Measurements from ENCODE around the gene RASGRP4.
"Not testable (repeated sequence)": the region's sequence is repeated elsewhere in the genome, so short reads cannot be mapped to it uniquely, and the experiment has no call there.

RASGRP4 gene

GRCh38 chr19:38445362-38445761, 19.3 kb upstream of the RASGRP4 start:
- DNase-seq: no peak

DNA sequence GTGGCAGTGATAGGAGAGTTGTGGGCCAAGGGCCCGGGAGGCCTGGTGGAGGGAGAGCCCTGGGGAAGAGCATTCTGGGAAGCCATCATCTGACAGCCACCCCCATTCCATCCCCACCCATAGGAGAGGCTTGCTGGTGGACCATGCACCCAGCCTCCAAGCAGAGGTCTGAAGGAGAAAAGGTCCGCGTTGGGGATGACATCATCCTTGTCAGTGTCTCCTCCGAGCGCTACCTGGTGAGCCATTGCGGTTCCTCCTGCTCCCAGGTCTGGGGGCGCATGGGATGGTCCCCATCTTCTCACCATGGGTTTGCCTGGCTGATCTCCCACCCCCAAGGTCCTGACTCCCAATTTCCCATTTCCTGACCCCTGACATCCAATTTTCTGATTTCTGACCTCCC, 18.0 kb upstream of the RASGRP4 start:
- no peak for DNase-seq

GRCh38 chr19:38443458-38443999, 17.5 kb upstream of the RASGRP4 start:
- no peak for DNase-seq

DNA sequence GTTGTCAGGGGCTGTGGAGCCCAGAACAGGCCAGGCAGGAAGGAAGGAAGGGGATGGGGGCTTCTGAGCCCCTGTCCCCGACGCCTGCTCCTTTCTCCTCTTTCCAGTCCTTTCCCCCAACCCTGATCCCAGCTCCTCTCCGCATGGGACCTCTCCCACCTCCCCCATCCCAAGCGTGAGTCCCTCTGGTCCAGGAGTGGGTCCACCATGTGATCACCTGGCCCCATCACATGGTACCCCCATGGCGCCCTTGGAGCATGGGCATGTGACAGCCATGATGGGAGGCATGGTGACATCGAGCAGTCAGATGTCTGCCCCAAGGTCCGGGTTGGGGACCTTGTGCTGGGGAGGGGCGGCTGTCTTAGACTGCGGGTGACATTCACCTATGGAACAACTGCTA, 16.7 kb upstream of the RASGRP4 start:
- no peak for DNase-seq

GRCh38 chr19:38441657-38442348, 15.8 kb upstream of the RASGRP4 start:
- no peak for DNase-seq

DNA sequence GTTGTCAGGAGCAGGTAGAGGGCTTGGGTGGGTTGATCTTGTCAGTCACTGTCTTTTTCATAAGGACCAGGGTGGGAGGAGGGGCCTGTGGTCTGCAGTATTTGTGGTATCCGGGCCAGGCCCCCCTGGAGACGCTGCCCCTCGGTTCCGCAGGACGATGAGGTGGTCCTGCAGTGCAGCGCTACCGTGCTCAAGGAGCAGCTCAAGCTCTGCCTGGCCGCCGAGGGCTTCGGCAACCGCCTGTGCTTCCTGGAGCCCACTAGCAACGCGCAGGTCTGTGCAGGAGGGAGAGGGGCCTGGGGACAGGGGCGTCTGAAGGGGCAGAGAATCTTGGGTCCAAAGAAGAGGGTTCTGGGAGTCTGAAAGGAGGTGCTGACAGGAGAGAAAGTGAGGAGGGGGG, 14.6 kb upstream of the RASGRP4 start:
- no peak for DNase-seq

GRCh38 chr19:38437917-38438316, 11.9 kb upstream of the RASGRP4 start:
- no peak for DNase-seq

- DNase-seq: no peak
Observed at GRCh38 chr19:38437295-38437694, 11.3 kb upstream of the RASGRP4 start.

DNA sequence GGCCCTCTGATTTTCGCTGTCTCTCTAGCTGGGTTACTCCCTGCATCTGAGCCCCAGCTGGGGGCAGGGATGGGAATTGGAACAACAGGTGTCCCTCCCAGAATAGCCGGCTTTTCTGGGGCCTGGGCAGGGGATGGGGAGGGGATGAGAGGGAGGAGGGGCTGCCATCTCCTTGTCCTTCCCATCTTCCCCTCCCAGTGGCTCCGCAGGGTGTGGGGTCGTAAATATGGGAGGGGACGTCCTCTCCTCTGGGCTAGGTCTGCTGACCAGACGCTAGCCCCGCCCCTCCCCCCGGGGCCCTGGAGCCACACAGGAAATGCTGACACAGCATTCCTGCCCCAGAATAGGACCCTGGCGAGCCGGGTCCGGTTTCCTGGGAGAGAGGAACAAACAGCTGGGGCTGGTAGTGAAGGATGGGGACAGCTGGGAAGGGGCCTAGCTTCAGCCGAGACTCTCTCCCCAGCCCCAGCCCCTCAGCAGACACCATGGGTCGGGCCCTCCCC, 8.6 kb upstream of the RASGRP4 start:
- DNase-seq: no peak

GRCh38 chr19:38433268-38433733, 7.3 kb upstream of the RASGRP4 start, which contains the start of gene RYR1:
Gene RYR1 (plus strand): TSS chr19:38433691. CDS start chr19:38433830, 139 bp downstream.
- no peak for DNase-seq

GRCh38 chr19:38430931-38431330, 4.9 kb upstream of the RASGRP4 start:
- no peak for DNase-seq

GRCh38 chr19:38429811-38430156, 3.8 kb upstream of the RASGRP4 start:
- no peak for DNase-seq

DNA sequence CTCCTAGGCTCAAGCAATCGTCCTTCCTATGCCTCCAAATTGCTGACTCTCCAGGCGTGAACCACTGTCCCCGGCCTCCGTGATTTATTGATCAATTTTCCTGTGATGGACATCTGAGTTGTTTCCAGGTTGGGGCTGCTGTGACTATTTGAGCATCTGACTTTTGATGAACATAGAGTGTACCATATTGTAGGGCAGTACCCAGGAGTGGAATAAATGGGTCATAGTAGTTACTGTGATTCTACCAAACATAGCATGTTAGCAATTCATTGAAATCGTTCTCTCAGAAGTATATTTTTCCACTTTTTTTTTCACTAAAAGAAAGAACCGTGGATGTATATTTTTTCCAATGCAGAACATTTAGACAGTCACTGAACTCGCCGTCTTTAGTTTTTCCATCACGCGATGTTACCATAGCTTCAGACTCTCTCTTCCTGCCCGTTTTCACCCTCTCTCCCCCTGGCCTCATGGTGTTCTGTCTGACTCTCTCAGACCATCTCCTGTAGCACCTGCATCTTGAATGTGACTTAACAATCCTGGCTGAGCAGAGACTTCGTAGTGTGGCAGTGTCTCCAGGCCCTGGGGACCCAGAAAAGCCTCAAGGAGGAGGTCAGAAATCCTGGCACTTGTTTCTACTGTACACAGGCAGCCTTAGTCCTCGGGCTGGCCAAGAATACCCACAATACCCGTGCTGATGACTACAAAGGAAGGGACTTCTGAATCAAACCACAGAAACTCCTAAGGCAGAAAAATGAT, 3.2 kb upstream of the RASGRP4 start:
- no peak for DNase-seq

DNA sequence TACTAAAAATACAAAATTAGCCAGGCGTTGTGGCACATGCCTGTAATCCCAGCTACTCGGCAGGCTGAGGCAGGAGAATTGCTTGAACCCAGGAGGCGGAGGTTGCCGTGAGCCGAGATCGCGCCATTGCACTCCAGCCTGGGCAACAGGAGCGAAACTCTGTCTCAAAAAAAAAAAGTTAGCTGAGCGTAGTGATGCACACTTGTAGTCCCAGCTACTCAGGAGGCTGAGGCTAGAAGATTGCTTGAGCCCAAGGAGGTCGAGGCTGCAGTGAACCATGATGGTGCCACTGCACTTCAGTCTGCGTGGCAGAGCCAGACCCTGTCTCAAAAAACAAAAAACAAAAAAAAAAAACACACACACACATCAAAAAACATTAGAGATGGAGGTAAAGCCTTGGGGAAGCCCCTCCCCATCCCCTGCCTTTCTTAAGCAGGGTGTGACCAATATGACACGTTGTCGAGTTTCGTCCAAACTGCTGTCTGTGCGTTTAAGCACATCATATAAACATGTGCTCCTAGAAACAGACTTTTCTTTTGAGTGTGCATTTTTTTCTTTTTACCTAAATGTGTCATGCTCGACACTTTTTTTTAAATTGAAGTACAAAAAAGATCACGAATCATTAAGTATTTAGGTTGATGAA, 1.1 kb upstream of the RASGRP4 start:
- not testable (repeated sequence) for DNase-seq

DNA sequence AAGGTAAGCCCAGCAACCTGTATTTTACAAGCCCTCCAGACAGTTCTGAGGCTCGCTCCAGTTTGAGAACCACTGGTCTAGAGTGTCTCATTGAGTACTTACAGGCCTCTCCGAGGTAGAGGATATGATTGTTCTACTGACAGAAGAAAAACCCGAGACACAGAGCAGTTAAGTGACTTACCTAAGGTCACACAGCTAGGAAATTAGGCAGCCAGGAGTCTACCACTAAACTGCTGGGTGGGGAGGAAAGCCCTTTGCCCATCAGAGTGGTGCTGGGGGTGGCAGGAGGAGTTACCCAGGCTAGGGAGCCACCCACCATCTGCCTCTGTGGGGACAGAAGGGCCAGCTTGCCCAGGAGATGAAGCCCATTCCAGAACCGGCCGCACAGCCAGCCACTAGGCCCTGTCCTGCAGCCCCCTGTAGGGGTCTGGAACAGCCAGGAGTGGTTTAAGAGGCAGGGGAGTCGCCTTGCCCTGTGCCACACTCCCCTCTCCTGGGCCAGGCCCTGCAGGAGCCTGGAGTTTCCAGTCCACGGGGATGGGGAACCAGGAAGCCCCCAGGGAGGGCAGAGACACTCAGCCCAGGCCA, 703 bp downstream of the RASGRP4 start:
- DNase-seq: no peak

GRCh38 chr19:38424272-38424671, 1.7 kb downstream of the RASGRP4 start:
- no peak for DNase-seq

DNA sequence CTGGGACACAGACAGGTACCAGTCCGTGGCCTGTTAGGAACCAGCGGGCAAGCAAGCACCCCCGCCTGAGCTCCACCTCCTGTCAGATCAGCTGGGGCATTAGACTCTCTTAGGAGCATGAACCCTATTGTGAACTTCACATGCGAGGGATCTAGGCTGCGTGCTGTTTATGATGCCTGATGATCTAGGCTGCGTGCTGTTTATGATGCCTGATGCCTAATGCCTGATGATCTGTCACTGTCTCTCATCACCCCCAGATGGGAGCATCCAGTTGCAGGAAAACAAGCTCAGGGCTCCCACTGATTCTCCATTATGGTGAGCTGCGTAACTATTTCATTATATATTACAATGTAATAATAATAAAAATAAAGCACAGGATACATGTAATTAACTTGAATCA, 3.6 kb downstream of the RASGRP4 start:
- DNase-seq: no peak

GRCh38 chr19:38421856-38422255, 4.2 kb downstream of the RASGRP4 start:
- no peak for DNase-seq

DNA sequence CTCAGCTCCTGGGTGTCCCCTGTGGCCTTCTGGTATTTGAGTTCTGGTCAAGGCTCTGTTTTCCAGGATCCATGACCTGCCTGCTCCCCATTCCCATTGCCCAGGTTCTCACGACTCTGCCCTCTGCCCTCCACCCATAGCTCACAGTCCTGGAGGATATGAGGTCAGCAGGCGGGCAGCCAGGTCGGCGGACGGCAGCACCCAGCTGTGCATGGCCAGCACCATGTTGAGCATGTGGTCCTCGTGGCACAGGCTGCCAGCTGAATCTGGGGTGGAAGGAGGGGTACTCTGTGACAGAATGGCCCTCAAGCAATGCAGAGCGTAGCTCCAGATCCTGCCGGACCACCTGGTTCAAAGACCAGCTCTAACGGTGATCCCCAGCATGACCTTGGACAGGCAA, 5.1 kb downstream of the RASGRP4 start:
- no peak for DNase-seq

DNA sequence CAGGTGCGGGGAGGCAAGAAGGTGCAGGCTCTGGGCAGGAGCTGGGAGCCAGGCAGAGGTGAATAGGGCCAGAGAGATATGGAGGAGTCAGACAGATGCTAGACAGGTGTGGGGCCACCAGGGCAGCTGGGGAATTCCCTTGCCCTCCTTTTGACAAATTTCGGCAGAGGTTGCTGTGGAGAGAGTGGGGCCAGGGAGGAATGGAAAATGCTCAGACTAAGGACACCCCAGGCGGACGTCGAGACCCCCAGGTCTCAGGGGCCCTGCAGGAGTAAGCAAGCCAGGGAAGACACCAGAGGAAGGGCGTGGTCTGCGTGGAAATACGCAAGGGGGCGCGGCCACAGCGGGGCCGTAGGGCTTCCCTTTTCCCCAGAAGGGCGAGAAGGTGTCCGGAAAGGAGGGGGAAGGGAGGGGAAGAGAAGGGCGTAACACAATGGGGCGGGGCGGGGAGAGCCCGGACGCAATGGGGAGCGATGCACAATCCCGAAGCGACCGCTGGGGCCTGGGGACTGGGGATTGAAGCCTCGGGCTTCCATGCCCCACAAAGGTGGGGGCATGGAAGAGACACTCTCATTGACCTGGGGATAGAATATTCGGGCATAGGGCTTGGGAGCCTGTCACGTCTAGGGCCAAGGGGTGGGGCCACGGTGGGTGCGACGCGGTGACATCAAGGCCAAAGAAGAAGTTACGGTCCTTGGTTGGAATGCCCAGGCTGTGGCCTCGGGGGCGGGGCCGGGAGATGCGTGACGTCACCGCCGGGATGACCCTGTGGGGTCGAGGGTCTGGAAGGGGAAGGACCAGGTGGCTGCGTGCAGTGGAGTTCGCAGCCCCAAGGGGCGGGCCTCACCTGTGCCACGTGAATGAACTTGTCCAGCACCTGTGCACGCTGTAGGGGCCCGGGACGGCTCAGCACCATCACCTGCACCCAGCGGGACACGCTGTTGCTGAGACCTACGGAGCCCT, 8.2 kb downstream of the RASGRP4 start:
- no peak for DNase-seq

- no peak for DNase-seq
Observed at GRCh38 chr19:38417146-38417543, 8.9 kb downstream of the RASGRP4 start.

DNA sequence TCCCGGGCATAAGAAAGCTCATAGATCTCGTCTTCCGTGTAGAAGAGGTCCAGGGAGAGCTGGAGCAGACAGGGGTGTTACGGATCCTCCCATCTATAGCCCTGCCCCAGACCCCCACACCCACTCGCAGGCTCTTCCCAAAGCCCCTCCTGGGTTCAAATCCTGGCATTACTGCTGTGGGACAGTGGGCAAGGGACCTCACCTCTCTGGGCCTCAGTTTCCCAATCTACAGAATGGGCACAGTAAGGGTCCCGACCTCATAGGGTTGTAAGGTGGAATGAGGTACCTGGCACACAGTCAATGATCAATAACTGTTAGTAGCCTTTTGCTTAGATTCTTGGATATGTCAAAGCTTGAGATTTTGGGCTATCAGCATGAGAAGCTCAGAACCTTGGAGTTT, 12.6 kb downstream of the RASGRP4 start:
- no peak for DNase-seq
